Lower leg skin (tissue), 3 donors: ENCODE results near the gene SPEG.

Experiments
- POLR2A ChIP-seq, 2 donors: fragments of 450-650 bp; IDR thresholded peaks; one replicate each; pipeline ENCODE4 v1.6.1; 2016 to 2017; ENCODE audit warnings: antibody characterized with exemption in 2 of 2, mild to moderate bottlenecking in 1 of 2, moderate library complexity in 1 of 2
- TF ChIP-seq, protein P1 (sequence below), 3 donors: fragments of 450-650 bp; IDR thresholded peaks; one replicate each; pipeline ENCODE4 v1.5.1; 2016; ENCODE audit warnings: antibody characterized with exemption in 3 of 3, mild to moderate bottlenecking in 3 of 3, moderate library complexity in 2 of 3

DNA sequence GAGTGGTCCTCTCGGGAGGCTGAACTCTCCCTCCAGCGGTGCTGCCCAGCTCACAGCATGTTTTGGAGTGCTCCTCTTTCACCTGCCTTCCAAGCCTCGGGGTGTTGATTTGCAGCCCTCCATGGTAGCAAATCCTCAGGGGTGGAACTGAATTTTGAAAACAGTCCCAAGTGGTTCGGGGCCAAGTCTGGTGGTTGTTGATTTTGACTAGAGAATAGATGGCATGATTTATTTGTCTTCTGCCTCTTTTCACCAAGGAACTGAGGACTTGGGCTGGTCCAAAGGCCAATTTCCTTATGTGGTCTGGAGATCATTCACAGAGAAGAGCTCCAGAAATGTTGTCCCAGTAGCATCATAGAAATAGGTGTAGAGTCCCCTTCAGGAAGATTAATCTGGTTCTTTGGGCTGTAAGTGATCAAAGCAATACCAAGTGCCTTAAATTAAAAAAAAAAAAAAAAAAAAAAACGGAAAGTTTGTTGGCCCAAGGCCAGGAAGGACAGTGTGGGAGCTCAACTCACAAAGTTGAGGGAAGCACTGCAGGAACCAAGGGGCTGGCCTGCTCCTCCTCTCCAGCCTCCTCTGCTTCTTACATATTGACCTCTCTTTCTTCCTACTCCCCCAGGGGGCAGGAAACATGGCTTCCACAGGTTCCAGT, 18.9 kb upstream of the SPEG start:
- TF ChIP-seq, protein P1, sequence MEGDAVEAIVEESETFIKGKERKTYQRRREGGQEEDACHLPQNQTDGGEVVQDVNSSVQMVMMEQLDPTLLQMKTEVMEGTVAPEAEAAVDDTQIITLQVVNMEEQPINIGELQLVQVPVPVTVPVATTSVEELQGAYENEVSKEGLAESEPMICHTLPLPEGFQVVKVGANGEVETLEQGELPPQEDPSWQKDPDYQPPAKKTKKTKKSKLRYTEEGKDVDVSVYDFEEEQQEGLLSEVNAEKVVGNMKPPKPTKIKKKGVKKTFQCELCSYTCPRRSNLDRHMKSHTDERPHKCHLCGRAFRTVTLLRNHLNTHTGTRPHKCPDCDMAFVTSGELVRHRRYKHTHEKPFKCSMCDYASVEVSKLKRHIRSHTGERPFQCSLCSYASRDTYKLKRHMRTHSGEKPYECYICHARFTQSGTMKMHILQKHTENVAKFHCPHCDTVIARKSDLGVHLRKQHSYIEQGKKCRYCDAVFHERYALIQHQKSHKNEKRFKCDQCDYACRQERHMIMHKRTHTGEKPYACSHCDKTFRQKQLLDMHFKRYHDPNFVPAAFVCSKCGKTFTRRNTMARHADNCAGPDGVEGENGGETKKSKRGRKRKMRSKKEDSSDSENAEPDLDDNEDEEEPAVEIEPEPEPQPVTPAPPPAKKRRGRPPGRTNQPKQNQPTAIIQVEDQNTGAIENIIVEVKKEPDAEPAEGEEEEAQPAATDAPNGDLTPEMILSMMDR (IDR thresholded peaks at IDR 0.05), result no peak
- no peak for TF ChIP-seq POLR2A (IDR thresholded peaks at IDR 0.05)
